Mesodermal cell (in vitro differentiated cells): Measurements from ENCODE around the gene AP2M1. TPM values are rescaled to one million over a fixed set of nuclear protein-coding genes. Genes with fewer than 3 reads are reported as not detected.
A peak's percentile ranks its signal among the peaks of the same experiment; 100 is the strongest.

Source experiments
- H3K27ac ChIP-seq: 2 replicates; pipeline ENCODE4 v1.7.0; 2013; ENCODE audit warnings: mild to moderate bottlenecking, low read depth, low read length, moderate library complexity; ENCODE audit not compliant: severe bottlenecking
- H3K36me3 ChIP-seq: 2 replicates; pipeline ENCODE4 v1.7.1; 2013; ENCODE audit warnings: mild to moderate bottlenecking, low read length, moderate library complexity; ENCODE audit not compliant: control insufficient read depth, insufficient read depth
- H3K4me1 ChIP-seq: one replicate; pipeline ENCODE4 v1.7.1; 2013; ENCODE audit warnings: mild to moderate bottlenecking, low read length; ENCODE audit not compliant: insufficient read depth, control insufficient read depth, poor library complexity, severe bottlenecking
- H3K4me3 ChIP-seq: 2 replicates; pipeline ENCODE4 v1.7.0; 2013; ENCODE audit warnings: low read length, control low read depth, mild to moderate bottlenecking; ENCODE audit not compliant: insufficient read depth, poor library complexity, severe bottlenecking; ENCODE audit errors: extremely low read depth
- H3K9me3 ChIP-seq: 2 replicates; pipeline ENCODE4 v1.7.1; 2013; ENCODE audit warnings: mild to moderate bottlenecking, low read length, moderate library complexity; ENCODE audit not compliant: control insufficient read depth
- WGBS, 2 experiments: methylation state at CpG; one replicate each; pipeline ENCODE4 v1.1.5; 2013; ENCODE audit warnings: missing lambda C conversion rate in 2 of 2; ENCODE audit not compliant: insufficient coverage in 2 of 2; 5-methylcytosine and 5-hydroxymethylcytosine counted together
- polyA plus RNA-seq, 2 experiments: library from polyadenylated mRNA; stranded (reverse); fragments of 50-300 nt; gene quantifications; one replicate each; pipeline ENCODE4 v1.2.3, GENCODE V29; 2013

Gene AP2M1
- polyA plus RNA-seq (2013, experiment 1 of 2): 612 TPM
- polyA plus RNA-seq (2013, experiment 2 of 2): 553 TPM

- Histone ChIP-seq H3K4me1 (peaks cover 52% of the 10 kb centered on the region), H3K4me3 (peak within 1 kb of the TSS; percentile 96), H3K27ac (peak within 1 kb of the TSS; percentile 96), H3K36me3 (peaks cover 72% of the 10 kb centered on the region), H3K9me3 (no peaks in the 10 kb centered on the region)
- WGBS, 2 experiments: 0 to 1% methylated on average over 52 to 56 of the region's 73 CpGs
These were observed at the start of gene AP2M1 for GRCh38 chr3:184174646-184175492. Gene AP2M1, plus strand, starts transcription at chr3:184174855. Its CDS starts 2,139 bp downstream, at chr3:184176994.

DNA sequence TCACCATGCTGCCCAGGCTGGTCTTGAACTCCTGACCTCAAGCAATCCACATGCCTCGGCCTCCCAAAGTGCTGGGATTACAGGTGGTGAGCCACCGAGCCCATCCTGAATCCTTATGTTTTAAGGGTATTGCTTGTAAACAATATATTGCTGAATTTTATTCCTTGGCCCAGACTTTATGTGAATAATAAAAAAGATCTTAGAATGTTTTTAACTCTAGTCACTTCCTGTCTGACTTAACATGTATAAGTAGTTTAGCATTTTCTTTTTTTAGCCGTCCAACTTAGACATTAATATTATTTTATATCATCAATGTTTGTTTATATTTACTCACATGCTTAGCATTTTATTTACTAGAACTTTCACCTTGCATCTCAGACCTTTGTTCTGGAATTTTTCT is 48.6 kb upstream of the AP2M1 start:
- H3K27ac ChIP-seq: no peak overlapping the region
- WGBS, 2 experiments: no CpG with 5 or more reads among the region's 3 CpGs
- H3K4me3 ChIP-seq: no peak overlapping the region
- no peaks in the 10 kb centered on the region for H3K36me3 ChIP-seq
- no peaks in the 10 kb centered on the region for H3K4me1 ChIP-seq
- H3K9me3 ChIP-seq: no peaks in the 10 kb centered on the region

- no peak overlapping the region for H3K27ac ChIP-seq
- H3K4me1 ChIP-seq: peaks cover 3% of the 10 kb centered on the region
- no peaks in the 10 kb centered on the region for H3K36me3 ChIP-seq
- no peaks in the 10 kb centered on the region for H3K9me3 ChIP-seq
- no CpG with 5 or more reads among the region's 2 CpGs for WGBS, 2 experiments
- no peak overlapping the region for H3K4me3 ChIP-seq
These were observed 45.6 kb upstream of the AP2M1 start for GRCh38 chr3:184129012-184129411.

- no peak overlapping the region for H3K4me3 ChIP-seq
- H3K36me3 ChIP-seq: peaks cover 9% of the 10 kb centered on the region
- WGBS, 2 experiments: 83% methylated on average over 1 of the region's 4 CpGs; no CpG with 5 or more reads in 1 of the 2 experiments
- H3K4me1 ChIP-seq: peaks cover 3% of the 10 kb centered on the region
- no peaks in the 10 kb centered on the region for H3K9me3 ChIP-seq
- H3K27ac ChIP-seq: no peak overlapping the region
These were observed 41.7 kb upstream of the AP2M1 start for GRCh38 chr3:184132945-184133344.

DNA sequence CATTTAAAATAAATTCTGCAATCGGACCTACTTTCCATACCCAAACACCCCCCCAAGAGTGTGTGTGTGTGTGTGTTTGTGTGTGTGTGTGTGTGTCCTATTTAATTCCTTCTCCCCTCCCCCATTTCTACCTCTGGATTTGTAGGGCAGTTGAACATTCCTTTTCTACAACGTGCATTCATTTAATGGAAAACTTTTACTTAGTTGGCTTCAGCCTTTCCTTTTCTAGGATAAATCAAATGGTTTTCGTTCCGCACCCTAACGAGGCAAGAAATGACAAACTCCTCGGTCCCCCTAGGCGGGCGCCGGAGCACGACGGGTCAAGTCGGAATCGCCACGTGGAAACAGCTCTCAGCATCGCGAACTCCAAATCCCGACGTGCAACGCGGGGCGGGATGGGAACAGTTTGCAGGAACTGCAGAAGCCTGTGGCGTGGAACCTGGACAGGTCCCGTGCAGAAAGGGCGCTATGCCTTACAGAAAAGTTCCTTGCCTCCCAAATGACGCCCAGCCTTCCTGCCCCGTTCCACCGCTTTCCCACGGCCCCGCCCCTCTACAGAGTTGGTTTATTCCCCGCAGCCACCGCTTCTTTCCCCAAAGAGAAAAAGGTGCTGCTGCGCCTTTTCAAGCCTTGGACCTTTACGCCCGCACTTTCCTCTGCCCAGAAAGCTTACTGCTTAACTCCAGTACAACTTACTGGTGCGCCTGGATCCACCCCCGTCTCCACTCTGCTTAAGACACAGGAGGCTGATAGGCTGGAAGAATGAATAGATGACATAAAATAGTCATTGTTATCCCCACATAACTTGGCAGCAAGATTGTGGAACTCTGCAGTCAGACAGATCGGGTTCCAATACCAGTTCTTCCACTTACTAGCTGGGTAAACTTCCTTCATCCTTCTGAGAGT is 40.6 kb upstream of the AP2M1 start:
- H3K4me3 ChIP-seq: peak overlapping the region; percentile 85
- WGBS, 2 experiments: 0 to 1% methylated on average over 28 to 29 of the region's 37 CpGs
- no peaks in the 10 kb centered on the region for H3K9me3 ChIP-seq
- peaks cover 3% of the 10 kb centered on the region for H3K4me1 ChIP-seq
- H3K27ac ChIP-seq: peak overlapping the region; percentile 78
- H3K36me3 ChIP-seq: peaks cover 14% of the 10 kb centered on the region

DNA sequence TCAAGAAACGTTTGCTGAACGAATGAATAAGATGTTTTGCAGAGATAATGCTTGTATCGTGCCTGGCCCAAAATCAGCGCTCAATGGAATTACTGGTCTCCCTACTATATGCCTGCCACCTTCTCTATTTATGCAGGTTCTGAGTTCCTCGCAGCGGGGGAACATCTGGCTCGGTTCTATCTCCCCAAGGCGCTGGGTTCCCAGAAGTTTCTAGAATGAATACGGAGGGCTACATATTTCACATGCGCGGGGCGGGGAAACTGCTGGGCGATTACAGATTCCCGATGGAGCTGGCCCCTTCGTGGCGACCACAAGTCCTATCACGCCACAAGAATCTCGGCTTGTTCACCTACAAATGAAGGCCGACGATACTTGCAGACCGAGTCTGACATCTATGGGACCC is 39.9 kb upstream of the AP2M1 start:
- Histone ChIP-seq H3K36me3 (peaks cover 21% of the 10 kb centered on the region), H3K9me3 (no peaks in the 10 kb centered on the region), H3K27ac (peak overlapping the region; percentile 78), H3K4me3 (peak overlapping the region; percentile 85), H3K4me1 (peaks cover 3% of the 10 kb centered on the region)
- WGBS, 2 experiments: 0% methylated on average over 14 to 16 of the region's 21 CpGs

GRCh38 chr3:184135149-184135910 is 39.3 kb upstream of the AP2M1 start, which contains the start of gene EIF2B5:
Gene EIF2B5, plus strand, starts transcription at chr3:184135358. Its CDS starts 28 bp downstream, at chr3:184135386.
- Histone ChIP-seq H3K36me3 (peaks cover 26% of the 10 kb centered on the region), H3K27ac (peak within 1 kb of the TSS; percentile 78), H3K4me3 (peak within 1 kb of the TSS; percentile 85), H3K4me1 (peaks cover 3% of the 10 kb centered on the region), H3K9me3 (no peaks in the 10 kb centered on the region)
- 0% methylated on average over 48 to 53 of the region's 56 CpGs for WGBS, 2 experiments

DNA sequence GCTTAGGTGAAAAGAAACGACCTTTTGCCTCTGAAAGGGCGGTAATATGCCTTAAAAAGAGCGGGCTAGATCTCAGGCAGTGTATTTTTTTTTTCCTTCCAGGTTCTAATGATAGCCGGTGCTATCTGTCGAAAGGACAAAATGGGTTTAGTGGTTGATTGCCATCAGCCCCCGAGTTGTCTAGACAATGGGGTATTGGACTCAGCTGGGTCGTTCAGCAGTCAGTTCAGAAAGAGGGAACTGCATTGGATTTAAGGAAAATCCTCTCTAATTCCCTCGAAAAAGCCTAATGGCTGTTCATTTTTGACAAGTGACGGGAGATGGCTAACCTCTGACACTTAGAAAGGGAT is 38.8 kb upstream of the AP2M1 start:
- WGBS, 2 experiments: 0 to 12% methylated on average over 4 to 9 of the region's 9 CpGs
- H3K9me3 ChIP-seq: no peaks in the 10 kb centered on the region

DNA sequence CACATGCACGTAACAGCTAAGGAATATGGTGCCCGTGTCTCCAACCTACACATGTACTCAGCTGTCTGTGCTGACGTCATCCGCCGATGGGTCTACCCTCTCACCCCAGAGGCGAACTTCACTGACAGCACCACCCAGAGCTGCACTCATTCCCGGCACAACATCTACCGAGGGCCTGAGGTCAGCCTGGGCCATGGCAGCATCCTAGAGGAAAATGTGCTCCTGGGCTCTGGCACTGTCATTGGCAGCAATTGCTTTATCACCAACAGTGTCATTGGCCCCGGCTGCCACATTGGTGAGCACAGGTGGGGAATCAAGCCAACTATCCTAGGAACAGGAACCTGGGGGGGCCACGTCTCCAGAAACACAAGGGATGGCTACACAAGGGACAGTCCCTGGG is 34.2 kb upstream of the AP2M1 start:
- Histone ChIP-seq H3K36me3 (peaks cover 77% of the 10 kb centered on the region), H3K27ac (no peak overlapping the region), H3K9me3 (no peaks in the 10 kb centered on the region), H3K4me3 (no peak overlapping the region), H3K4me1 (no peaks in the 10 kb centered on the region)
- WGBS, 2 experiments: 95 to 98% methylated on average over 10 of the region's 10 CpGs

More for the DNA sequence above, 38.8 kb upstream of the AP2M1 start:
- Histone ChIP-seq H3K4me1 (peaks cover 3% of the 10 kb centered on the region), H3K4me3 (peak overlapping the region; percentile 85), H3K27ac (peak overlapping the region; percentile 78), H3K36me3 (peaks cover 32% of the 10 kb centered on the region)

GRCh38 chr3:184142199-184142598 is 32.5 kb upstream of the AP2M1 start:
- 100% methylated on average over 3 of the region's 7 CpGs for WGBS, 2 experiments
- Histone ChIP-seq H3K36me3 (peaks cover 91% of the 10 kb centered on the region), H3K4me1 (no peaks in the 10 kb centered on the region), H3K4me3 (no peak overlapping the region), H3K9me3 (no peaks in the 10 kb centered on the region), H3K27ac (no peak overlapping the region)
